T-helper 17 cell (primary cell): ENCODE data around the gene MSANTD2. TPM values are rescaled to one million over a fixed set of nuclear protein-coding genes. Genes with fewer than 3 reads are reported as not detected.

Source experiments
- ATAC-seq: fragments of 150-1000 bp; cut with Tn5 transposase; 2 replicates; pipeline ENCODE4 v1.10.0; 2021; ENCODE audit warnings: mild to moderate bottlenecking, moderate library complexity
- DNase-seq, 3 donors: peaks; one replicate each; pipeline versions ENCODE4 v3.0.0 to v3.0.0-alpha.2; 2020 to 2021
- H3K9me3 ChIP-seq: one replicate; pipeline ENCODE4 v1.7.0; 2013; ENCODE audit warnings: low read length, mild to moderate bottlenecking; ENCODE audit not compliant: control insufficient read depth, poor library complexity, severe bottlenecking
- H3K27ac Mint-ChIP-seq: one replicate; pipeline ENCODE4 v1.8.0; 2022; ENCODE audit warnings: mild to moderate bottlenecking, moderate library complexity, mixed read lengths
- H3K27me3 Mint-ChIP-seq: one replicate; pipeline ENCODE4 v1.8.0; 2022; ENCODE audit warnings: mixed read lengths
- H3K36me3 Mint-ChIP-seq: one replicate; pipeline ENCODE4 v1.8.0; 2022; ENCODE audit warnings: low read depth, mixed read lengths
- H3K4me1 Mint-ChIP-seq: one replicate; pipeline ENCODE4 v1.8.0; 2022; ENCODE audit warnings: mild to moderate bottlenecking, mixed read lengths
- H3K4me3 Mint-ChIP-seq: one replicate; pipeline ENCODE4 v1.8.0; 2022; ENCODE audit warnings: mild to moderate bottlenecking, moderate library complexity, mixed read lengths
- total RNA-seq, 4 donors: library from RNA in 2 of 4; stranded (reverse) in 2 of 4; gene quantifications; one replicate each; pipeline ENCODE4 v1.2.3 and lab custom pipeline; 2022 to 2026

Gene MSANTD2
- total RNA-seq, 2 donors from 2014 or later: 10.1 to 11.3 TPM

DNA sequence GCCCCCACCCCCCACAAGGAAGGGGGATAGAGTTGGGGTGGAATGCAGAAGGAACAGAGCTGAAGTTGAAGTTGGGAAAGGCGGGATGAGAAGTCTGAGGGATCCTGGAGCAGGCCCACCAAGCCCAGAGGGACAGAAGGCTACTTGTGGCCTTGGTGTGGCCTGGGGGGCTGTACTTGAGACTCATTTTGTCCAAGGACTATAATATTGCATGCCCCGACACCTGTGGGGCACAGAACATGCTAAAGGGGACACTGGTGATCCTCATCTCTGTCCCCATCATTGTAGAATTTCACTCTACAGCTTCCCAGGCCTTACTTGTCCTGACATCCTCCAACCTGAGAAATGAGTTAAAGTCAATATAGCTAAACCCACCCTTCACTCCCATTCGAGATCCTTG lies 39.4 kb downstream of the MSANTD2 start:
- Mint-ChIP-seq H3K4me3 (peak overlapping the region; percentile 63), H3K27ac (no peak overlapping the region), H3K4me1 (peaks cover 21% of the 10 kb centered on the region), H3K27me3 (peaks cover 51% of the 10 kb centered on the region), H3K36me3 (peaks cover 6% of the 10 kb centered on the region)
- ATAC-seq (no peak), DNase-seq (no peak)
- no peaks in the 10 kb centered on the region for H3K9me3 ChIP-seq

DNA sequence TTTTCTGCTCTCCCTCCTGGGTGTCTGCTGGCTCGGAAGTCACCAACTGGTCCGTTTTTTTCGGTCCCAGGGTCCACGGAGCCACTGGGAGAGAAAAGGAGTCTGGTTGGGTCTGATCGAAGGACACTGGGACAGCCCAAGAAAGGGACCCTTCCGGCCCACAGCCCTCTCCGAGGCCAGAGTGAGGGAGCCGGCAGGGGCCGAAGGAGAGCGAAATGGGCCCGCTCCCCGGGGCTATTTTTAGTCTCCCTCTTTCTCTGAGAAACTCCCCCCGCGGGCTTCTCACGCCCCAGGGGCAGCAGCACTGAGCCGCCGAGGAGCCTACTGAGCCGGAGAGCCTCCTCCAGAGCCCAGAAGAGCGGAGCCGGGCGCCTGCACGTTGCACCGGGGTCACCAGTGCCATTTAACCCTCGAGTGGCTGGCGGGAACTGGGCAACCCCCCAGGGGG lies 40.0 kb downstream of the MSANTD2 start:
- ATAC-seq: no peak
- Mint-ChIP-seq H3K27me3 (peaks cover 51% of the 10 kb centered on the region), H3K4me1 (peaks cover 21% of the 10 kb centered on the region), H3K36me3 (peaks cover 6% of the 10 kb centered on the region), H3K4me3 (peak overlapping the region; percentile 63), H3K27ac (no peak overlapping the region)
- no peak for DNase-seq
- no peaks in the 10 kb centered on the region for H3K9me3 ChIP-seq

DNA sequence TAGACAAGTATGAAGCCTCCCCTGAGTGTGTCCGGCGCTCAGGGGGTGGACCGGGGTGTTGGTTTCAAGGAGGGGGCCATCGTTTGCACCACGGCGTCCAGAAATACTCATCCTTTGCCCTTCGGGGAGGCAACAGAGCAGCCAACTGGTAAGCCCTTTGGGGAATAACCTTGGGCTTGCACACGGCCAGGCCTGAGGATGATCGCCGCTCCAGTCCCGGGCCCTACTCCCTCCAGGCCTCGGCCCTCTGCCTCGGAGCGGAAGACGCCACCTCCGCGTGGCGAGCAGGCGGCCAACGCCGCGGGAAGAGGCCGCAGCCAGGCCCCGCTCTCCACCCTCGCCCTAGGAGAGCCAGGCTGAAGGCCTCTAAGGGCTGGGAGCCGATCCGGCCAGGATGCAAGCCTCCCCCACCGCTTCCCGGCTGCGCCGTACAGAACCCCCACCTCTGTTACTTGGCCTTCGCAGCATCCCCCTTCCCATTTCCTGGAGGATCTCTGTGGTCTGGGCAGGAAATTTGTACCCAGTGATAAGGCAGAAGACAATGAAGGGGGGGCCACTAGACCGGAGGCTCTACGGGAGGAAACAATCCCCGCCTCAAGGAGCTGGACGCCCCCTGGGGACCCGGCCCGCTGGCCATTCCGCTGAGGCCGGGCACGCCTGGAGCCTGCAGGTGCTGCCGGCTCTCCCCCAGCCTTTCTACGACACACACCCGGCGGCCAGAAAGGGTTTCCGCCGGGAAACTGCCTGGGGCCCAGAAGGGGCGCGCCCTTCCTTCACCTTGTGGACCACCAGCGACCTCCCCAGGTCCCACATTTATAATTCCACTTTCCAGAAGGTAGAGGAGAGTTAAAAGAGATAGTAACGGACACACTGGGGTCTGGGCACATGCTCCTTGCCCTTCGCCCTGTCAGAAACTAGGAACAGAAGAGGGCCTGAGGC lies 40.7 kb downstream of the MSANTD2 start:
- H3K27me3 Mint-ChIP-seq: peaks cover 55% of the 10 kb centered on the region
- ATAC-seq (no peak), DNase-seq (no peak)
- H3K27ac Mint-ChIP-seq: no peak overlapping the region
- H3K36me3 Mint-ChIP-seq: peaks cover 6% of the 10 kb centered on the region
- peak overlapping the region; percentile 63 for H3K4me3 Mint-ChIP-seq
- no peaks in the 10 kb centered on the region for H3K9me3 ChIP-seq
- H3K4me1 Mint-ChIP-seq: peaks cover 21% of the 10 kb centered on the region

DNA sequence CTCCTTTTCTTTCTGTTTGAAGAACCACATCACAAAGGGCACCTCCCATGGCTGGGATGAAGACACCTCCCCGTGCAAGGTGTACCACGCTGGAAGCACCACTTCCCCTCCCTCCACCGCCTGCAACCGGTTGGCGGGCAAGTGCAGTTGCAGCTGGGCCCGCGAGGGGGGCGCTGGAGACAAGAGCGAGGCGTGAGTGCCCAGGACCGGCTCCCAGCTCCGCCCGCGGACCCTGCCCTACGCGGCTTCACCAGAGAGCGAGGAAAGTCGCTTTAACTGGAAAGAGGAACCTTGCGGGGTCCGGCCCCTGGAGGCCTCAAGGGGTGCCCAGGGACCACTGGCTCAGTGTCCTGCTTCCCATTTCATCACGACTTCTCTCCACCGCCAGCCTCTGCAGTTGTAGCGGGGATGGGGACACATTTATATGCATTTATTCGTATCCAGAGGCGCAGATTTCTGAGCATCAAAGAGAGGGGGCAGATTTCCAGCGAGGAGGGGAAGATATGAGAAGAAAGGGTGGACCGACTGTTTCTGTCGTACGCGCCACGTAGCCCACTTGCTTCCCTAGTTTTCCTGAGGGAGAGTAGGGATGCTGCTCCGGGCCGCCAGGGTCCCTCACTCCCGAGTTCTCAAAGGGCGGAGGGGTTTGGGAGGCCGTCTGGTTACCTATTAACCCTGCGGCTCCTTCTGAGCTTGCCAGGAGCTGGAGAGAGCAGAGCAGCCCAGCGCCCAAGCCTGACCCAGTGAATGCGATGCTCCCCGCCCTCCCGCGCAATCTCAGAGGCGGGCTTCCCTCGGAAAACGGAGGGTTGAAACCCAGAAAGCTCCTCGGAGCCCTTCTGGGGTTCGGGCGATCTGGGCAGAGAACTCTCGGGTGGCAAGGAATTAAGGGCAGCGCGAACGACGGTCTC lies 41.6 kb downstream of the MSANTD2 start:
- Mint-ChIP-seq H3K36me3 (peaks cover 6% of the 10 kb centered on the region), H3K4me3 (peak overlapping the region; percentile 79), H3K27me3 (peaks cover 56% of the 10 kb centered on the region), H3K4me1 (peaks cover 18% of the 10 kb centered on the region), H3K27ac (no peak overlapping the region)
- DNase-seq (peak; percentile 51 to 62 (median 56)), ATAC-seq (peak; percentile 75)
- no peaks in the 10 kb centered on the region for H3K9me3 ChIP-seq

DNA sequence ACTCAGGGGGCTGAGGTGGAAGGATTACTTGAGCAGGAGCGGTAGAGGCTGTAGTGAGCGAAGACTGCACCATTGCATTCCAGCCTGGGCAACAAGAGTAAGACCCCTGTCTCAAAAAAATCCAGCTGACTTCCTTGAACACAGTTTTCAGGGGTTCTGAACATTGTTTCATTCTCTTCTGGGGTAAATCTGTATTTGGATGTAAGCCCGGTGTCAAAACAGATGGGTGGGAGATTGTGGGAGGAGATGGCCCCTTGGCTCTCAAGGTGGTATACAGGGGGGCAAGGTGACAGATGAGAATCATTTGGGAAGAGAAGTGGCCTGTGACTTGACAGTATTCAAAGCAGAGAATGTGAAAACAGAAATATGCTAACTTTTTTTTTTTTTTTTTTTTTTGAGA lies 42.9 kb downstream of the MSANTD2 start:
- Mint-ChIP-seq H3K27me3 (peaks cover 56% of the 10 kb centered on the region), H3K4me1 (peaks cover 14% of the 10 kb centered on the region), H3K27ac (no peak overlapping the region), H3K4me3 (no peak overlapping the region), H3K36me3 (peaks cover 6% of the 10 kb centered on the region)
- no peaks in the 10 kb centered on the region for H3K9me3 ChIP-seq
- DNase-seq (no peak), ATAC-seq (no peak)

DNA sequence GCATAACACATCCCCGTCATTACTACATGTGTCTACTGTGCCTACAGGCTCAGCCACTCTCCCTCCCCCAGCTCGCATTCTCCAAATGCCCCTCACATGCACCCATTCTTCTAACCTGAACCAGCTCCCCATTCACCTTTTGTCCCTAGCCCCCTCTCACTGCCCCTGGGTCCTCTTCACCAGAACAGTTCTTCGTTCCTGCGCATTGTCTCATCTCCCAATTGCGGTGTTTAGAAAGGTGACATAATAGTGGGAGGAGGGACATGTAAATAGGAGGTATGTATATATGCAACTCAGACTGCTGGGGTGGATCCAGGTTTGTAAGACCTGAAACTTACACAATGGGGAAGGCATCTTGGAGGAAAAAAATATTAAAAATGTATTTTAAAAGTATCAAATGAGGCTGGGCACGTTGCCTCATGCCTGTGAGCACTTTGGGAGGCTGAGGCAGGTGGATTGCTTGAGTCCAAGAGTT lies 43.4 kb downstream of the MSANTD2 start:
- H3K27me3 Mint-ChIP-seq: peaks cover 56% of the 10 kb centered on the region
- no peak overlapping the region for H3K27ac Mint-ChIP-seq
- peaks cover 14% of the 10 kb centered on the region for H3K4me1 Mint-ChIP-seq
- no peaks in the 10 kb centered on the region for H3K9me3 ChIP-seq
- no peak overlapping the region for H3K4me3 Mint-ChIP-seq
- no peak for DNase-seq
- H3K36me3 Mint-ChIP-seq: peaks cover 6% of the 10 kb centered on the region
- ATAC-seq: no peak

DNA sequence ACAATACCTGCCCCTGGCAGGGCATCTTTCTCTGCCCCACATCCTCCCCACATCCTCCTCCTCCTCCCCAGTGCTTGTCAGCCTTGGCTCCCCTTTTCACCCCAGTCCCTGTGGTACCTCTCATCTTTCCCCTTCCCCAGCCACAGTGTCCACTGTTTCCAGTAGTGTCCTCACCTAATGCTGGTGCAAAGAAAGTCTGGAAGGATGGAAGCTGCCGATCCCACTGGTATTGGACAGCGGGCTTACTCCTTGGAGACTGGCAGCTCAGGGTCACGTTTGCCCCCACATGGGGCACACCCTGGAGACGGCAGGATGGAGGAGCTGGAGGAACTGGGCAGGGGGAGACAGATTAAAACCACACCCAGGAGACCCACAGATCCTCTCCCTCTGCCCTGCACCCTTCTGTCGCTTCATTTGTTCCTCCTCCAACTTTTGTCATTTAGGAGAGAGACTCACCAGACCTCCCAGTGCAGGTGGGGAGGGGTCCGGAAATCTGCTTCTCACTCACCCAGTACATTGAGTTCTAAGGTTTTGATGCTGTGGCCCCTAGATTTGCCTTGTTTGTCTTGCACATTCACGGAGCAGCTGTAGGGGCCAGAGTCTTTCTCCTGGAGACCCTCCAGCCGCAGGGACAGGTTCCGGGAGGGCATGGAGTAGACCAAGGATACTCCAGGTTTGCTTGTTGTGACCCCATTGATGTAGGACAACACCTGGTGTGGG lies 44.0 kb downstream of the MSANTD2 start:
- ATAC-seq: no peak
- Mint-ChIP-seq H3K36me3 (peaks cover 6% of the 10 kb centered on the region), H3K4me1 (peaks cover 14% of the 10 kb centered on the region), H3K27ac (no peak overlapping the region), H3K4me3 (no peak overlapping the region), H3K27me3 (peaks cover 56% of the 10 kb centered on the region)
- DNase-seq: no peak
- H3K9me3 ChIP-seq: no peaks in the 10 kb centered on the region

DNA sequence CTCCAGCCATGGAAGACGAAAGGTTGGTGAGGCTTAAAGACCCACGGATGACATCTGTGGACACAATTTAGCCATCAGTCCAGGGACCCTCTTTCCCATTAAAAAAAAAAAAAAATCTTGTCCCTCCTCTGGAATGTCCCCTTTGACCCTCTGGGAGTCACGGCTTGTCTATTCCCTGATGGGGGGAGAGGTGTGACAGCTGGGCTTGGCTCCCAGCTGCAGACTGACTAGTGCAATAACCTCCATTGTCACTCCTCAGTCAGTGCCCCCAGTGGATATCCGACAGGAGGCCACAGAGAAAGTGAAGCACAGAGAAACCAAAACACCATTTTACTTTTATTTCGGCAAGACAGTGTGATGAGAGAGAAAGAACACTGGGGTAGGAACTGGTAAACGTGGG lies 45.5 kb downstream of the MSANTD2 start:
- Mint-ChIP-seq H3K4me1 (peaks cover 12% of the 10 kb centered on the region), H3K36me3 (peaks cover 6% of the 10 kb centered on the region), H3K27me3 (peaks cover 41% of the 10 kb centered on the region), H3K27ac (no peak overlapping the region), H3K4me3 (no peak overlapping the region)
- ATAC-seq: no peak
- no peaks in the 10 kb centered on the region for H3K9me3 ChIP-seq
- no peak for DNase-seq

DNA sequence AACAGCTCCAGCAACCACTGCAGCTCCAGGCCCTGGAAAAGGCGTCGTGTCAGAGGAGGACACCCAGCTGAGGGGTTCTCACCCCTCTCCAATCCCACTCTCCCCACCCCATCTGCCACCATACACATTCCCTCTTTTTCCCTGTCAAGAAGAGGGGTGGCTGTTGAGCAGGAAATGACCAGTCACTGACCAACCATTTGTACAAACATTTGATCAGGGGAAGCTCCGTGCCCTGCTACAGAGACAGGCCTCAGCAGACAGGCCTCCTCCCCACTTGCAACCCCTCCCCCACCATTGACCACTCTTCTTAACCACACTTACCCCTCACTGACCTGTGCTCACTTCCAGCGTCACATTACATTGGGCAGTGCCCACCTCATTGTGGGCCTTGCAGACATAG lies 45.9 kb downstream of the MSANTD2 start:
- H3K4me1 Mint-ChIP-seq: peaks cover 9% of the 10 kb centered on the region
- peaks cover 39% of the 10 kb centered on the region for H3K27me3 Mint-ChIP-seq
- ATAC-seq (no peak), DNase-seq (no peak)
- no peak overlapping the region for H3K27ac Mint-ChIP-seq
- no peaks in the 10 kb centered on the region for H3K9me3 ChIP-seq
- H3K36me3 Mint-ChIP-seq: peaks cover 6% of the 10 kb centered on the region
- no peak overlapping the region for H3K4me3 Mint-ChIP-seq

DNA sequence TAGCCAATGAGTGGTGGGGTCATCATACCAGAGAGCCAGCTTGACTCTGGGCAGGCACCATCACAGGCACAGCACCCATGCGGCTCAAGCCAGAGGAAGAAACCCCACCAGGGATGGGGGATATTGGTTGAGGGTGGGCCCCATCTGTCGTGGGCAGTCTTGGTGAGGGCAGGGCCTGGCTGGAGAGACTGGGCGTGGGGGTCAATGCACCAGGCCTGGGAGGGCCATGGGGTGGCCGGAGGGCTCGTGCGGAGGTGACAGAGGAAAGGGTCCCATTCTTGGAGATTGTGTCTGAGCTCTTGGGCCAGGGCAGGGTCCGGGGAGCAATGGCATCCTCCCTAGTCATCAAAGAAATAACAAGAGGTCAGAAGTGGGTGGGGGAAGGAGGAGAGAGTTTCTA lies 46.6 kb downstream of the MSANTD2 start:
- Mint-ChIP-seq H3K4me1 (peaks cover 8% of the 10 kb centered on the region), H3K27me3 (peaks cover 34% of the 10 kb centered on the region), H3K4me3 (no peak overlapping the region), H3K27ac (no peak overlapping the region), H3K36me3 (peaks cover 6% of the 10 kb centered on the region)
- no peak for ATAC-seq
- DNase-seq: no peak
- H3K9me3 ChIP-seq: no peaks in the 10 kb centered on the region

DNA sequence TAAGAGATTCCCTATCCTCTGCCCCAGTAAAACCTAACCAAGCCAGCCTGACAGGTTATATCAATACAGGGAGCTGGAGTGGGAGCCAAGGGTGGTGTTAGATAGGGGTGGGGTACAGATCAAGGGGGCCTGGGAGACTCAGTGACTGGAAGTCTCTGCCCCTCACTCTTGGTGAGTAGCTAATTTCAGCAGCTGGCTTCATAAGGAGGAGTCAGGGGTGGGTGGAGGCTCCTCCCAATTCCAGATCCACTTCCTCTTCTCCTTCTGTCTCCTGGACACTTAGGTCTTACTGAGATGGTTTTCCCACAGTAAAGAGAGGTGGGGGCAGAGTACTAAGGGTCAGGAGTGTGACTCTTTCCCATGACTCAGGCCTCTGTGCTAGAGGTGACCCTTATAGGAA lies 47.0 kb downstream of the MSANTD2 start:
- H3K27ac Mint-ChIP-seq: no peak overlapping the region

DNA sequence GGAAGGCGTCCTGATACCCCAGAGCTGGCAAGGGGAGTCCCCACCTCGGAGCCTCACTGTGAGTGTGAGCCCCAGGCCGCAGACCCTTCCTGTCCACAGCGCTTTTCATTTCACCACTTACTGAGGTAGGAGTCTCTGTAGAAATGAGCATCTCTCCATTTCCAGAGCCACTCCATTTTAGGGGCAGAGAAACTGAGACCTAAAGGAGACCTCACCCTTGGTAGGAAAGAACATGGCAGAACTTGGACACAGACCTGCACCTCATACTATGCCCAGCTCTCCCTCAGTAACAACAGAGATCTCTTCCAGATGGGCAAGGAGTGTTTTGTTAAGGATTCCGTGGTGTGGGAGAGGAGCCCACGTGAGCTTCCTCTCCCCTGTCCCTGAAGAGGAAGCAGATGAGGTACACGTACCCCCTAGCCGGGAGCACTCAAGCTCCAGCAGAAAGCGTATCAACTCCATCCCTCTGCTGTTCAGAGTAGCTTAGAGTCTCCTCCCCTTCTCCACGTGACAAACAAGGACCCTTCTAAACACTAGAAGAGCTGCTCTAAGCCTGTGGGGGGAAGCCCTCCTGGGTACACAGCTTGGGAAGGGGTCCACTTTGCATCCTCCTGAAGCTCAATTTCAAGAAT lies 47.6 kb downstream of the MSANTD2 start:
- no peak for DNase-seq
- H3K9me3 ChIP-seq: no peaks in the 10 kb centered on the region
- peak overlapping the region; percentile 67 for H3K4me3 Mint-ChIP-seq
- H3K36me3 Mint-ChIP-seq: peaks cover 6% of the 10 kb centered on the region
- H3K4me1 Mint-ChIP-seq: peaks cover 3% of the 10 kb centered on the region
- ATAC-seq: no peak
- no peak overlapping the region for H3K27ac Mint-ChIP-seq
- peaks cover 23% of the 10 kb centered on the region for H3K27me3 Mint-ChIP-seq

More for the DNA sequence above, 47.0 kb downstream of the MSANTD2 start:
- ATAC-seq (no peak), DNase-seq (no peak)
- Mint-ChIP-seq H3K4me3 (no peak overlapping the region), H3K4me1 (peaks cover 4% of the 10 kb centered on the region), H3K27me3 (peaks cover 29% of the 10 kb centered on the region), H3K36me3 (peaks cover 6% of the 10 kb centered on the region)
- no peaks in the 10 kb centered on the region for H3K9me3 ChIP-seq
